Hematopoietic multipotent progenitor cell treated with erythropoietin and hydrocortisone succinate and interleukin-3 and kit ligand, for 17 days (in vitro differentiated cells): ENCODE measurements around the gene CACNA1I.

Source experiments
- DNase-seq: peaks from one replicate; pipeline ENCODE4 v3.0.0-alpha.2; 2015; ENCODE audit warnings: low spot score

The CACNA1I gene

GRCh38 chr22:39738746-39739145 is 168.2 kb downstream of the CACNA1I start:
- DNase-seq: no peak
